GM10248 (cell line): Measurements from ENCODE around the gene FRMD4B.
A peak's percentile ranks its signal among the peaks of the same experiment; 100 is the strongest.

Experiments
- CTCF ChIA-PET: fragments of 300-600 bp; sonication (Branson Sonifier 250); formaldehyde crosslinking; extraction: SDS; loops from one replicate; lab custom pipeline; 2021; ENCODE audit warnings: antibody characterized with exemption; lab: Yijun Ruan, JAX
- POLR2A ChIA-PET: fragments of 350-650 bp; sonication (Branson Sonifier 250); formaldehyde crosslinking; extraction: SDS; loops from one replicate; lab custom pipeline; 2020; ENCODE audit warnings: antibody characterized with exemption; lab: Yijun Ruan, JAX
- DNase-seq: peaks from one replicate; pipeline ENCODE4 v3.0.0; 2012; ENCODE audit errors: extremely low spot score
- TF ChIP-seq, protein P1 (sequence below): IDR thresholded peaks from 2 replicates; pipeline ENCODE4 v1.5.1; 2012; ENCODE audit warnings: mild to moderate bottlenecking, low read depth; ENCODE audit errors: extremely low read depth, missing control alignments, control extremely low read depth

Gene FRMD4B

DNA sequence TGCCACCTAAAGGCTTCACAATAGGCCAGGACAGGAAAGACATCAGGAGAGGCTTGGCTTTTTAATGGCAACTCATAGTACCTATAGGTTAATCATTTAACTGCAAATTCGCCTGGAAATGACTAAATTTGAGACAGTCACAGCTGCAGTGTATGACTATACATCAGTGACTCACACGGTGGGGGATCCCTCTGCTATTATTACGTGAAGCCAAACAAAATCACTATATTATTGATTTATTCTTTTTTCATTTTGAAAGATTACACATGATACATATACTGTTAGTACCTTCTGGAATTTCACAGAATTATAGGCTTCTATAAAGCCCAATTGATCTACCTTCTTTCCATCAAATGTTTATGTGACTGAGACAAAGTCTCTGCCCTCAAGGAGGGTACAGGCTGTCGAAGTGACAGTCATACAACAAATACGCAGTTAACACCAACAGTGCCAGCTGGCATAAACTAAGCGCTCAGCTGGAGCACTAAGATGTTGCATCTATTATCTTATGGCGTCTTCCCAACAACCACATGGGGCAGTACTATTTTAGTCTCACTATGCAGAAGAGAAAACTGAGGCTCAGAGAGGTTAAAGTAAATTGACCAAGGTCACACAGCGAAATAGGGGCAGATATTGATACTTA, 181.5 kb downstream of the FRMD4B start:
- TF ChIP-seq, protein P1, sequence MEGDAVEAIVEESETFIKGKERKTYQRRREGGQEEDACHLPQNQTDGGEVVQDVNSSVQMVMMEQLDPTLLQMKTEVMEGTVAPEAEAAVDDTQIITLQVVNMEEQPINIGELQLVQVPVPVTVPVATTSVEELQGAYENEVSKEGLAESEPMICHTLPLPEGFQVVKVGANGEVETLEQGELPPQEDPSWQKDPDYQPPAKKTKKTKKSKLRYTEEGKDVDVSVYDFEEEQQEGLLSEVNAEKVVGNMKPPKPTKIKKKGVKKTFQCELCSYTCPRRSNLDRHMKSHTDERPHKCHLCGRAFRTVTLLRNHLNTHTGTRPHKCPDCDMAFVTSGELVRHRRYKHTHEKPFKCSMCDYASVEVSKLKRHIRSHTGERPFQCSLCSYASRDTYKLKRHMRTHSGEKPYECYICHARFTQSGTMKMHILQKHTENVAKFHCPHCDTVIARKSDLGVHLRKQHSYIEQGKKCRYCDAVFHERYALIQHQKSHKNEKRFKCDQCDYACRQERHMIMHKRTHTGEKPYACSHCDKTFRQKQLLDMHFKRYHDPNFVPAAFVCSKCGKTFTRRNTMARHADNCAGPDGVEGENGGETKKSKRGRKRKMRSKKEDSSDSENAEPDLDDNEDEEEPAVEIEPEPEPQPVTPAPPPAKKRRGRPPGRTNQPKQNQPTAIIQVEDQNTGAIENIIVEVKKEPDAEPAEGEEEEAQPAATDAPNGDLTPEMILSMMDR: no peak
- POLR2A ChIA-PET: no interaction called here
- CTCF ChIA-PET: no interaction called here
- peak; percentile 62 for DNase-seq

DNA sequence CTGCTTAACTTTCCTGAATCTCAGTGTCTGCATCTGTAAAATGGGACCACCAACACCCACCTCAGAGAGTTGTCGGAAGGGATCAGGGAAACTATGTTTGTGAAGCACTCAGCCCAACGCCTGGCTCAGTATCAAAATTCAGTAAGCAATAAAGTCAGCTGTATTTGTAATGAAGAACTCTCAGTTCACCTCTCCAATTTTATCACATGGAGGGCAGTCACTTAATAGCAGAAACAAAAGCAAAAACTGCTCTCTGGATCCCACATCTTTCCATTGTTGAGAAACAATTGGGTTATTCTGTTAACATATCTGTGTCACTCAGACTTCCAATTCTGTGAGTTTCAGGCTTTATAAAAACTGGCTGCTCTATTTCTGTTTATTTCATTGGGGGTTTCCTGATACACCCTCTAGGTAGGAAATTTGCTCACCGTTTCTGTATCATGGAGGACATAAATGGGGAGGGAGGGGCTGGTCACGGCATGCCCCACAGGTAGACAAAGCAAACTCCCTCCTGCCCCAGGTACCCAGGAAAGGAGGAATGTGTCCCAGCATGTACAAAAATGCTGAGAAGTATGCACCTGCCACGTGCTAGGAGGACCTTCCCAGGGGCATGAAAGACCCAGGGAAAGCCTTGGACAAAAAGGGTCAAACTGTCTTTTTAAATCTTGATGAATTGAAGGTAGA, 182.1 kb downstream of the FRMD4B start:
- POLR2A ChIA-PET: no interaction called here
- TF ChIP-seq, protein P1: no peak
- CTCF ChIA-PET: interaction anchor here (1.5 to 4.7 kb wide), 2 partner anchors 42 to 206 kb away, joined by 4 to 21 read pairs; no protein-coding TSS in a partner anchor
- DNase-seq: no peak

DNA sequence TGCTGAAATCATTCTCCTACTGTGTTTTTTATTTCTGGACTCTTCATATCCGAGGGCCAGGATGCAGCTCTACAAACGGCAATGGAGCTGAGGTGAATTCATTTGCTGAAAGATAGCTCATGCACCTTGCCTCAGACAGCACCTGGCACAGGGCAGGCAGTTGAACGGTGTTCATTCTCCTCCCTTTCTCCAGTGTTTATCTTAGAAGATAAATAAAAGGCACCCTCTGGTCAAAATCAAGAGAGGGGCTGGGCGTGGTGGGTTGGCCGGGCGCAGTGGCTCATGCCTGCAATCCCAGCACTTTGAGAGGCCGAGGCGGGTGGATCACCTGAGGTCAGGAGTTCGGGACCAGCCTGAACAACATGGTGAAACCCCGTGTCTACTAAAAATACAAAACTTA, 184.2 kb downstream of the FRMD4B start:
- no peak for DNase-seq
- CTCF ChIA-PET: interaction anchor here (1.1 to 4.7 kb wide), 5 partner anchors 8 to 40 kb away, joined by 3 to 21 read pairs (median 4); no protein-coding TSS in a partner anchor
- POLR2A ChIA-PET: no interaction called here
- TF ChIP-seq, protein P1: no peak

- DNase-seq: no peak
- TF ChIP-seq, protein P1: no peak
- CTCF ChIA-PET: interaction anchor here (1.1 to 4.7 kb wide), 4 partner anchors 9 to 39 kb away, joined by 3 to 21 read pairs (median 4); no protein-coding TSS in a partner anchor
- POLR2A ChIA-PET: no interaction called here
Observed at GRCh38 chr3:69200384-69201068, 185.4 kb downstream of the FRMD4B start.

DNA sequence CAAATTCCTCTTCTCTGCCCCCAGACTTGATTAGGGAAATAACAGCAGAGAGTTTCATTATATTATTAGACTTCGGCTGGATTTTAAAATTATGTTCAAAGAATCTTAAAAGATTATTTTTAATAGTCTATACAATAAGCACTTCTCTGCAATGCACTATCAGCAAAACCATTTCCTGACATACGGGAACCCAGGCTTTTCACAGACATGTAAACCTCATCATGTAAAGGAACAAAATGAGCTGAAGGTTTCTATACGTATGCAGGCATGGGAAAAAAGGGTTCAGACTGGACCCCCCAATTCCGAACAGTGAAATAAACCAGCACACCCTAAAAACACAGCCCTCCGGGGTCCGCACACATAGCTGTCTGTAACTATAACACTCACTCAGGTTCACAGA, 185.9 kb downstream of the FRMD4B start:
- DNase-seq: no peak
- TF ChIP-seq, protein P1: no peak
- POLR2A ChIA-PET: no interaction called here
- CTCF ChIA-PET: interaction anchor here (0.8 to 4.7 kb wide), 6 partner anchors 12 to 210 kb away, joined by 3 to 21 read pairs (median 4); no protein-coding TSS in a partner anchor

DNA sequence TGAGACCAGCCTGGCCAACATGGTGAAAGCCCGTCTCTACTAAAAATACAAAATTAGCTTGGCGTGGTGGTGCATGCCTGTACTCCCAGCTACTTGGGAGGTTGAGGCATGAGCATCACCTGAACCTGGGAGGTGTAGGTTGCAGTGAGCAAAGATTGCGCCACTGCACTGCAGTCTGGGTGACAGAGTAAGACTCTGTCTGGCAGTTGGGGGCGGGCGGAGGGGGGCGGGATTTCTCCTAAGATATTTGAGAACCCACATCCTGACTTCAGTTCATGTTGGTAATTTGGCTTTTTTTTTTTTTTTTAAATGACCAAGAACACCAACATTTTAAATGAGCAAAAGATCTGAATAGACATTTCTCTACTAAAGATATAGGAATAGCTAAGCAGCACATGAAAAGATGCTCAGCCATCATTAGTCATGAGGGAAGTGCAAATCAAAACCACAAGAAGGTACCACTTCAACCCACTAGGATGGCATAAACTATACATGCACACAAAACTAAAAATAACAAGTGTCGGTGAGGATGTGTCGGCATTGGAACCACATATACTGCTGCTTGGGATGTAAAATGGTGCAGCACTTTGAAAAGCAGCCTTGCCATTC, 187.9 kb downstream of the FRMD4B start:
- POLR2A ChIA-PET: no interaction called here
- TF ChIP-seq, protein P1: no peak
- CTCF ChIA-PET: interaction anchor here (1.0 kb wide), 2 partner anchors 9 to 37 kb away, joined by 3 read pairs; no protein-coding TSS in a partner anchor
- DNase-seq: no peak
